Small intestine (tissue), 4 donors: ENCODE data around the gene LRRC9. TPM values are rescaled to one million over a fixed set of nuclear protein-coding genes. Genes with fewer than 3 reads are reported as not detected.

Experiments
- polyA plus RNA-seq, 4 donors: library from polyadenylated mRNA; stranded (reverse) in 3 of 4; unstranded in 1 of 4; fragments of 200-250 nt in 3 of 4; fragments of 120-200 nt in 1 of 4; gene quantifications; one replicate each; pipeline versions ENCODE4 v1.2.1 to v1.2.3, GENCODE V29; 2013
- donor health status: healthy with polysubstance abuse.
- donor health status: Bipolar disorder and iron deficiency.
- donor health status: healthy.

The LRRC9 gene
- polyA plus RNA-seq, 4 donors: 0.32 TPM; not detected in 3

Other genes with a start within 250 kb of the LRRC9 start
- 10 to 100 TPM in 1 of 4 donors, 1 to 10 TPM in 2, under 1 TPM in 1; 0.45 to 34.4 (median 4.0) TPM for gene RTN1, start 49.4 kb upstream of the LRRC9 start, polyA plus RNA-seq
- gene PCNX4, start 171.8 kb downstream of the LRRC9 start, polyA plus RNA-seq: 10 to 100 TPM in 1 of 4 donors, 1 to 10 TPM in 3; 3.0 to 45.0 (median 9.0) TPM
- gene DHRS7, start 245.3 kb downstream of the LRRC9 start, polyA plus RNA-seq: 100 to 1,000 TPM in 2 of 4 donors, 10 to 100 TPM in 2; 78.7 to 302 (median 132) TPM